GM23338 (cell line): Measurements from ENCODE around the gene EGLN3. TPM values are rescaled to one million over a fixed set of nuclear protein-coding genes. Genes with fewer than 3 reads are reported as not detected.

ENCODE experiments used
- EZH2 ChIP-seq: fragments of 200-600 bp; sonication (generic); IDR thresholded peaks from one replicate; pipeline ENCODE4 v1.8.0; 2017; ENCODE audit warnings: antibody characterized with exemption, mild to moderate bottlenecking, low read depth; ENCODE audit not compliant: unreplicated experiment
- EZH2phosphoT487 ChIP-seq: fragments of 200-600 bp; sonication (generic); IDR thresholded peaks from one replicate; pipeline ENCODE4 v1.8.1; 2018; ENCODE audit warnings: antibody characterized with exemption; ENCODE audit not compliant: unreplicated experiment
- JUNB ChIP-seq: IDR thresholded peaks from one replicate; pipeline ENCODE4 v1.6.1; 2016; ENCODE audit warnings: antibody characterized with exemption; ENCODE audit not compliant: unreplicated experiment
- NANOG ChIP-seq: IDR thresholded peaks from 2 replicates; pipeline ENCODE4 v1.6.1; 2016; ENCODE audit warnings: antibody characterized with exemption, borderline replicate concordance
- POLR2AphosphoS5 ChIP-seq: IDR thresholded peaks from 2 replicates; pipeline ENCODE4 v1.6.1; 2016; ENCODE audit warnings: antibody characterized with exemption, low read depth
- STAT1 ChIP-seq: IDR thresholded peaks from one replicate; pipeline ENCODE4 v1.6.1; 2016; ENCODE audit warnings: antibody characterized with exemption; ENCODE audit not compliant: unreplicated experiment
- ZNF114 ChIP-seq: fragments of 250-450 bp; sonication (Bioruptor Pico); IDR thresholded peaks from 2 replicates; pipeline ENCODE4 v1.5.0; 2020; ENCODE audit warnings: mild to moderate bottlenecking, moderate library complexity
- polyA plus RNA-seq: library from polyadenylated mRNA; unstranded; fragments of >200 nt; fragmentation: Nextera tagmentation; extraction: Ambion mirVana; gene quantifications from 2 replicates; pipeline ENCODE4 v1.2.1, GENCODE V29; 2016
- total RNA-seq: library from RNA; depleted of rRNA; stranded (reverse); fragments of >200 nt; shearing (Covaris generic); gene quantifications from 2 replicates; pipeline ENCODE4 v1.2.3, GENCODE V29; 2014
- TF ChIP-seq, protein P1 (sequence below): fragments of 250-450 bp; sonication (Bioruptor Pico); IDR thresholded peaks from 2 replicates; pipeline ENCODE4 v1.5.0; 2020; ENCODE audit warnings: mild to moderate bottlenecking, moderate library complexity
- TF ChIP-seq, protein P2 (sequence below): IDR thresholded peaks from one replicate; pipeline ENCODE4 v1.6.1; 2018; ENCODE audit warnings: antibody characterized with exemption; ENCODE audit not compliant: unreplicated experiment
- TF ChIP-seq, protein P3 (sequence below): IDR thresholded peaks from 2 replicates; pipeline ENCODE4 v1.6.1; 2016; ENCODE audit warnings: antibody characterized with exemption

EGLN3 gene
- total and polyA plus RNA-seq, 2 experiments from 2014 or later = 26.8 to 42.9 TPM

DNA sequence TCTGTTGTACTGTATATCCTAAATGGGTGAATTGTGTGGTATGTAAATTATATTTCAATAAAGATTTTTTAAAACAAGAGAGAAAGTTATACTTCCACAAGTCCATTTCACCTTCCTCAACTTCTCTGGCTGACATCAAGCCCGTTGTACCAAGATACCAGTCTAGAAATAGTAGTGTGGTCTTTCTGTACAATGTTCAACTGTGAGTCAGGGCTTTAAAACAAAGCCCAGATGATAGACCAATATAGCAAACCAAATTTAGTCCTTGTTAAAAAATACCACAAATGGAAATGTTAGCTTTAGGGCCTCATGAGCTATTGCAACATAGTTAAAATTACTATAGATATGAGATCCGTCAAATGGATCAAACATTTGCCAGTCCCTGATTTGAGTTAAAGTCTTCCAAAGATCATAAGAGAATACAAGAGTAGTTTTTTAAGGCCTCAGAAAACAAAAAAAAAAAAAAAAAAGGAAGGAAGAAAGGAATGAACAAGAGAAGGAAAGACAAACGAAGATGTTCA, 49.0 kb upstream of the EGLN3 start (continued):
- TF ChIP-seq, protein P1, sequence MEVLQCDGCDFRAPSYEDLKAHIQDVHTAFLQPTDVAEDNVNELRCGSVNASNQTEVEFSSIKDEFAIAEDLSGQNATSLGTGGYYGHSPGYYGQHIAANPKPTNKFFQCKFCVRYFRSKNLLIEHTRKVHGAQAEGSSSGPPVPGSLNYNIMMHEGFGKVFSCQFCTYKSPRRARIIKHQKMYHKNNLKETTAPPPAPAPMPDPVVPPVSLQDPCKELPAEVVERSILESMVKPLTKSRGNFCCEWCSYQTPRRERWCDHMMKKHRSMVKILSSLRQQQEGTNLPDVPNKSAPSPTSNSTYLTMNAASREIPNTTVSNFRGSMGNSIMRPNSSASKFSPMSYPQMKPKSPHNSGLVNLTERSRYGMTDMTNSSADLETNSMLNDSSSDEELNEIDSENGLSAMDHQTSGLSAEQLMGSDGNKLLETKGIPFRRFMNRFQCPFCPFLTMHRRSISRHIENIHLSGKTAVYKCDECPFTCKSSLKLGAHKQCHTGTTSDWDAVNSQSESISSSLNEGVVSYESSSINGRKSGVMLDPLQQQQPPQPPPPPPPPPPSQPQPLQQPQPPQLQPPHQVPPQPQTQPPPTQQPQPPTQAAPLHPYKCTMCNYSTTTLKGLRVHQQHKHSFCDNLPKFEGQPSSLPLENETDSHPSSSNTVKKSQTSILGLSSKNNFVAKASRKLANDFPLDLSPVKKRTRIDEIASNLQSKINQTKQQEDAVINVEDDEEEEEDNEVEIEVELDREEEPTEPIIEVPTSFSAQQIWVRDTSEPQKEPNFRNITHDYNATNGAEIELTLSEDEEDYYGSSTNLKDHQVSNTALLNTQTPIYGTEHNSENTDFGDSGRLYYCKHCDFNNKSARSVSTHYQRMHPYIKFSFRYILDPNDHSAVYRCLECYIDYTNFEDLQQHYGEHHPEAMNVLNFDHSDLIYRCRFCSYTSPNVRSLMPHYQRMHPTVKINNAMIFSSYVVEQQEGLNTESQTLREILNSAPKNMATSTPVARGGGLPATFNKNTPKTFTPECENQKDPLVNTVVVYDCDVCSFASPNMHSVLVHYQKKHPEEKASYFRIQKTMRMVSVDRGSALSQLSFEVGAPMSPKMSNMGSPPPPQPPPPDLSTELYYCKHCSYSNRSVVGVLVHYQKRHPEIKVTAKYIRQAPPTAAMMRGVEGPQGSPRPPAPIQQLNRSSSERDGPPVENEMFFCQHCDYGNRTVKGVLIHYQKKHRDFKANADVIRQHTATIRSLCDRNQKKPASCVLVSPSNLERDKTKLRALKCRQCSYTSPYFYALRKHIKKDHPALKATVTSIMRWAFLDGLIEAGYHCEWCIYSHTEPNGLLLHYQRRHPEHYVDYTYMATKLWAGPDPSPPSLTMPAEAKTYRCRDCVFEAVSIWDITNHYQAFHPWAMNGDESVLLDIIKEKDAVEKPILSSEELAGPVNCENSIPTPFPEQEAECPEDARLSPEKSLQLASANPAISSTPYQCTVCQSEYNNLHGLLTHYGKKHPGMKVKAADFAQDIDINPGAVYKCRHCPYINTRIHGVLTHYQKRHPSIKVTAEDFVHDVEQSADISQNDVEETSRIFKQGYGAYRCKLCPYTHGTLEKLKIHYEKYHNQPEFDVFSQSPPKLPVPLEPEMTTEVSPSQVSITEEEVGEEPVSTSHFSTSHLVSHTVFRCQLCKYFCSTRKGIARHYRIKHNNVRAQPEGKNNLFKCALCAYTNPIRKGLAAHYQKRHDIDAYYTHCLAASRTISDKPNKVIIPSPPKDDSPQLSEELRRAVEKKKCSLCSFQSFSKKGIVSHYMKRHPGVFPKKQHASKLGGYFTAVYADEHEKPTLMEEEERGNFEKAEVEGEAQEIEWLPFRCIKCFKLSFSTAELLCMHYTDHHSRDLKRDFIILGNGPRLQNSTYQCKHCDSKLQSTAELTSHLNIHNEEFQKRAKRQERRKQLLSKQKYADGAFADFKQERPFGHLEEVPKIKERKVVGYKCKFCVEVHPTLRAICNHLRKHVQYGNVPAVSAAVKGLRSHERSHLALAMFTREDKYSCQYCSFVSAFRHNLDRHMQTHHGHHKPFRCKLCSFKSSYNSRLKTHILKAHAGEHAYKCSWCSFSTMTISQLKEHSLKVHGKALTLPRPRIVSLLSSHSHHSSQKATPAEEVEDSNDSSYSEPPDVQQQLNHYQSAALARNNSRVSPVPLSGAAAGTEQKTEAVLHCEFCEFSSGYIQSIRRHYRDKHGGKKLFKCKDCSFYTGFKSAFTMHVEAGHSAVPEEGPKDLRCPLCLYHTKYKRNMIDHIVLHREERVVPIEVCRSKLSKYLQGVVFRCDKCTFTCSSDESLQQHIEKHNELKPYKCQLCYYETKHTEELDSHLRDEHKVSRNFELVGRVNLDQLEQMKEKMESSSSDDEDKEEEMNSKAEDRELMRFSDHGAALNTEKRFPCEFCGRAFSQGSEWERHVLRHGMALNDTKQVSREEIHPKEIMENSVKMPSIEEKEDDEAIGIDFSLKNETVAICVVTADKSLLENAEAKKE = no peak
- TF ChIP-seq JUNB (no peak), EZH2phosphoT487 (no peak), ZNF114 (CRISPR knock-in tag) (no peak), EZH2 (no peak), NANOG (no peak), STAT1 (no peak), POLR2AphosphoS5 (no peak)
- TF ChIP-seq, protein P2, sequence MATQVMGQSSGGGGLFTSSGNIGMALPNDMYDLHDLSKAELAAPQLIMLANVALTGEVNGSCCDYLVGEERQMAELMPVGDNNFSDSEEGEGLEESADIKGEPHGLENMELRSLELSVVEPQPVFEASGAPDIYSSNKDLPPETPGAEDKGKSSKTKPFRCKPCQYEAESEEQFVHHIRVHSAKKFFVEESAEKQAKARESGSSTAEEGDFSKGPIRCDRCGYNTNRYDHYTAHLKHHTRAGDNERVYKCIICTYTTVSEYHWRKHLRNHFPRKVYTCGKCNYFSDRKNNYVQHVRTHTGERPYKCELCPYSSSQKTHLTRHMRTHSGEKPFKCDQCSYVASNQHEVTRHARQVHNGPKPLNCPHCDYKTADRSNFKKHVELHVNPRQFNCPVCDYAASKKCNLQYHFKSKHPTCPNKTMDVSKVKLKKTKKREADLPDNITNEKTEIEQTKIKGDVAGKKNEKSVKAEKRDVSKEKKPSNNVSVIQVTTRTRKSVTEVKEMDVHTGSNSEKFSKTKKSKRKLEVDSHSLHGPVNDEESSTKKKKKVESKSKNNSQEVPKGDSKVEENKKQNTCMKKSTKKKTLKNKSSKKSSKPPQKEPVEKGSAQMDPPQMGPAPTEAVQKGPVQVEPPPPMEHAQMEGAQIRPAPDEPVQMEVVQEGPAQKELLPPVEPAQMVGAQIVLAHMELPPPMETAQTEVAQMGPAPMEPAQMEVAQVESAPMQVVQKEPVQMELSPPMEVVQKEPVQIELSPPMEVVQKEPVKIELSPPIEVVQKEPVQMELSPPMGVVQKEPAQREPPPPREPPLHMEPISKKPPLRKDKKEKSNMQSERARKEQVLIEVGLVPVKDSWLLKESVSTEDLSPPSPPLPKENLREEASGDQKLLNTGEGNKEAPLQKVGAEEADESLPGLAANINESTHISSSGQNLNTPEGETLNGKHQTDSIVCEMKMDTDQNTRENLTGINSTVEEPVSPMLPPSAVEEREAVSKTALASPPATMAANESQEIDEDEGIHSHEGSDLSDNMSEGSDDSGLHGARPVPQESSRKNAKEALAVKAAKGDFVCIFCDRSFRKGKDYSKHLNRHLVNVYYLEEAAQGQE = no peak
- TF ChIP-seq, protein P3, sequence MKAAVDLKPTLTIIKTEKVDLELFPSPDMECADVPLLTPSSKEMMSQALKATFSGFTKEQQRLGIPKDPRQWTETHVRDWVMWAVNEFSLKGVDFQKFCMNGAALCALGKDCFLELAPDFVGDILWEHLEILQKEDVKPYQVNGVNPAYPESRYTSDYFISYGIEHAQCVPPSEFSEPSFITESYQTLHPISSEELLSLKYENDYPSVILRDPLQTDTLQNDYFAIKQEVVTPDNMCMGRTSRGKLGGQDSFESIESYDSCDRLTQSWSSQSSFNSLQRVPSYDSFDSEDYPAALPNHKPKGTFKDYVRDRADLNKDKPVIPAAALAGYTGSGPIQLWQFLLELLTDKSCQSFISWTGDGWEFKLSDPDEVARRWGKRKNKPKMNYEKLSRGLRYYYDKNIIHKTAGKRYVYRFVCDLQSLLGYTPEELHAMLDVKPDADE = no peak
